GM12864 (cell line): ENCODE data around the gene TEAD1.

Experiments
- DNase-seq: peaks from one replicate; pipeline ENCODE4 v3.0.0-alpha.2; 2011; ENCODE audit warnings: low read depth
- H3K4me3 ChIP-seq: 2 replicates; pipeline ENCODE4 v1.5.1; 2011; ENCODE audit warnings: mild to moderate bottlenecking, low read depth, low read length, control low read depth
- TF ChIP-seq, protein P1 (sequence below): IDR thresholded peaks from 2 replicates; pipeline ENCODE4 v1.5.1; 2011; ENCODE audit warnings: low read depth, mild to moderate bottlenecking, moderate library complexity, low read length, control low read depth, inconsistent platforms; ENCODE audit errors: missing control alignments

TEAD1 gene

DNA sequence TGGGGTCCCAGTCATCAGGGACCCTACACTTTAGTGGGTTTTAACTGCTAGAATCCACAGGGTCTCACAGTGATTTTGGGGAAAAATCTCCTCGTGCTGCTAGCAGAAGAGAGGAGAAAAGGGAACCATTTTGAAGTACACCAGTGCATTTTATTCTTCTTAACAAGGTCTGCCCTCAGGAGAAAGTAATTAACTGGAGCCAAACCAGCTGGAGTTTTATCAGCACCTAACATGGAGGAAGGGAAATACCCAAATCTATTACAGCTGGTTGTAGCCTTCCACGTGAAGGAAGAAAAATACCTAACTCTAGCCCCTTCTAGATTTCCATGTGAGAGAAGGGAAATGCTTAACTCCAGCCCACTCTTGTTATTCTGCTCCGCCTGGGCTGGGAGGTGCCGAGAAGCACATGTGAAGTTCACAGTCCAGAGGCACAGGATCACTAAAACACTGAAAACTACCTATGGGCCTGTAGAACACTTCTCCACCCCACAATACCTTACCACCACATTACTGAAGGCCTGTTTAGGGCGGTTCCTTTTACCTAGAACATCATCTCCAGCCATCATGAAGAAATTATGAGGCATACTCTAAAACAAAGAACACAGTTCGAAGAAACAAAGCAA lies 31.3 kb upstream of the TEAD1 start:
- TF ChIP-seq, protein P1, sequence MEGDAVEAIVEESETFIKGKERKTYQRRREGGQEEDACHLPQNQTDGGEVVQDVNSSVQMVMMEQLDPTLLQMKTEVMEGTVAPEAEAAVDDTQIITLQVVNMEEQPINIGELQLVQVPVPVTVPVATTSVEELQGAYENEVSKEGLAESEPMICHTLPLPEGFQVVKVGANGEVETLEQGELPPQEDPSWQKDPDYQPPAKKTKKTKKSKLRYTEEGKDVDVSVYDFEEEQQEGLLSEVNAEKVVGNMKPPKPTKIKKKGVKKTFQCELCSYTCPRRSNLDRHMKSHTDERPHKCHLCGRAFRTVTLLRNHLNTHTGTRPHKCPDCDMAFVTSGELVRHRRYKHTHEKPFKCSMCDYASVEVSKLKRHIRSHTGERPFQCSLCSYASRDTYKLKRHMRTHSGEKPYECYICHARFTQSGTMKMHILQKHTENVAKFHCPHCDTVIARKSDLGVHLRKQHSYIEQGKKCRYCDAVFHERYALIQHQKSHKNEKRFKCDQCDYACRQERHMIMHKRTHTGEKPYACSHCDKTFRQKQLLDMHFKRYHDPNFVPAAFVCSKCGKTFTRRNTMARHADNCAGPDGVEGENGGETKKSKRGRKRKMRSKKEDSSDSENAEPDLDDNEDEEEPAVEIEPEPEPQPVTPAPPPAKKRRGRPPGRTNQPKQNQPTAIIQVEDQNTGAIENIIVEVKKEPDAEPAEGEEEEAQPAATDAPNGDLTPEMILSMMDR = no peak
- no peak overlapping the region for H3K4me3 ChIP-seq
- DNase-seq = no peak

GRCh38 chr11:12646478-12646877 lies 27.7 kb upstream of the TEAD1 start:
- no peak overlapping the region for H3K4me3 ChIP-seq
- DNase-seq = no peak
- TF ChIP-seq, protein P1 = no peak

DNA sequence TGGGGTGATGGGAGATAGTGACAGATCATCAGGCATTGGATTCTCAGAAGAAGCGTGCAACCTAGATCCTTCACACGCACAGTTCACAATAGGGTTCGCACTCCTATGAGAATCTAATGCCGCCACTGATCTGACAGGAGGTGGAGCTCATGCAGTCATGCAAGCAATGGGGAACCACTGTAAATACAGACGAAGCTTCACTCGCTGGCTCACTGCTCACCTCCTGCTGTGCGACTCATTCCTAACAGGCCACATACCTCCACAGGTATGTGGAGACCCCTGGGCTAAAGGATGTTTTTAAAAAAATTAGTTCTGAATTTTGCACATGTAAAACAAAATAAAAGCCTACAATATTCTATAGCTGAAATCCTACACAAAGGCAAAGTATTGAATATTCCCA lies 20.5 kb upstream of the TEAD1 start:
- no peak overlapping the region for H3K4me3 ChIP-seq
- DNase-seq = no peak
- TF ChIP-seq, protein P1 = no peak

GRCh38 chr11:12655842-12656241 lies 18.4 kb upstream of the TEAD1 start:
- H3K4me3 ChIP-seq = no peak overlapping the region
- TF ChIP-seq, protein P1 = no peak
- no peak for DNase-seq

DNA sequence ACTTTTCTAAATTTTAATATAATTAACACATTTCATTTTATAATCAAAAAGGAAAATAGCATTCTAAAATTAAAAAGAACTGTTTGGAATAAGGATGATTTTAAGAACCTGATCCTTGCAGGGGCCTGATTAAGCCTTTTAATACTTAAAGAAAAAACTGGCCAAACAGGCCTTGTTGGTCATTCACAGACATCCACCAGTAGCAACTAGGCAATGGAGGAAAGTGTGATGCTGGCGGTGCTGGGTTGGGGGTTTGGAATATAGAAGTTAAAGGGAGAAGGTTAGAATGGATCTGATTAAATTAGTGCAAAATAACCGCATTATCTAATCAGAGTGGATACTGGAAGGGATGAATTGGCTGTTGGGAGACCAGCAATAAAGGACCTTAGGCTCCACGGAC lies 16.9 kb upstream of the TEAD1 start:
- H3K4me3 ChIP-seq = no peak overlapping the region
- TF ChIP-seq, protein P1 = no peak
- DNase-seq = no peak

- no peak overlapping the region for H3K4me3 ChIP-seq
- DNase-seq = no peak
- TF ChIP-seq, protein P1 = no peak
Observed at GRCh38 chr11:12657981-12658380, 16.2 kb upstream of the TEAD1 start.

DNA sequence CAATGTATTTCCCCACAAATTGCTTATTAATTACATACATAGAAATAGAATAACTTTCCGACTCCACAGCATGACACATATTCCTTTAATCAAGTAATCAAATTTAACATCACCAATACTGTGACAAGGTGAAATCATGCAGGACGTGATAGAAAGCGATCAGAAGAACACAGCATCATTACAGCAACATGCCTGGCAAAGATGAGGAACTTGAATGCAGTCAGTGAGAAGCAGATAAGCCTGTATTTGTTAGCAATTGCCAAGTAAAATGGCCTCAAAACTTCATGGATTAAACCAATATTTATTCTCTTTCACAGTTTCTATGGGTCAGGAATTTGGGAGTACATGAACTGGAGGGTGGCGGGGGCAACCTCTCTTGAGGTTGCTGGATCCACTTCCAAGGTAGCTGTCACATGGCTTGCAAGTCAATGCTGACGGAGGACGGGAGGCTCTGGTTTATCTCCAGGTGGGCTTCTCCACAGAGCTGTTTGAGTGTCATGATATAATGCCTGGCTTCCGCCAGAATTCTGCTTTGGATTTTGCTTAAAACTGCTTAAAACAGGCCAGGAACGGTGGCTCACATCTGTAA lies 12.0 kb upstream of the TEAD1 start:
- no peak overlapping the region for H3K4me3 ChIP-seq
- TF ChIP-seq, protein P1 = no peak
- DNase-seq = no peak
